IMR-90 (cell line): ENCODE measurements around the gene ZSCAN5B.

Experiments used
- BHLHE40 ChIP-seq: fragments of 150-350 bp; IDR thresholded peaks from 2 replicates; pipeline ENCODE4 v1.6.1; 2016; ENCODE audit warnings: mild to moderate bottlenecking, low read depth, low read length
- CEBPB ChIP-seq: IDR thresholded peaks from 2 replicates; pipeline ENCODE4 v1.6.1; 2012; ENCODE audit warnings: low read depth, low read length, improper control_type of control experiment
- CHD1 ChIP-seq: IDR thresholded peaks from 2 replicates; pipeline ENCODE4 v1.6.1; 2012; ENCODE audit warnings: low read depth, low read length, improper control_type of control experiment
- MAFK ChIP-seq: IDR thresholded peaks from 2 replicates; pipeline ENCODE4 v1.6.1; 2012; ENCODE audit warnings: low read depth, low read length, improper control_type of control experiment
- MAZ ChIP-seq: IDR thresholded peaks from 2 replicates; pipeline ENCODE4 v1.6.1; 2012; ENCODE audit warnings: low read depth, mild to moderate bottlenecking, low read length, improper control_type of control experiment, moderate library complexity, borderline replicate concordance
- MXI1 ChIP-seq: IDR thresholded peaks from 2 replicates; pipeline ENCODE4 v1.6.1; 2012; ENCODE audit warnings: low read depth, mild to moderate bottlenecking, low read length, moderate library complexity, borderline replicate concordance
- POLR2A ChIP-seq: IDR thresholded peaks from 2 replicates; pipeline ENCODE4 v1.6.1; 2012; ENCODE audit warnings: mild to moderate bottlenecking, low read depth, low read length
- RAD21 ChIP-seq: IDR thresholded peaks from 2 replicates; pipeline ENCODE4 v1.6.1; 2012; ENCODE audit warnings: low read length, improper control_type of control experiment
- RCOR1 ChIP-seq: IDR thresholded peaks from 2 replicates; pipeline ENCODE4 v1.6.1; 2012; ENCODE audit warnings: mild to moderate bottlenecking, low read length, improper control_type of control experiment; ENCODE audit not compliant: insufficient replicate concordance
- SMC3 ChIP-seq: fragments of 150-350 bp; IDR thresholded peaks from 2 replicates; pipeline ENCODE4 v1.6.1; 2016; ENCODE audit warnings: low read depth, mild to moderate bottlenecking, antibody characterized with exemption, low read length, moderate library complexity
- TF ChIP-seq, protein P1 (sequence below): conservative IDR thresholded peaks from 2 replicates; pipeline ENCODE4 v1.5.1; 2012; ENCODE audit warnings: mild to moderate bottlenecking, low read depth, low read length, improper control_type of control experiment
- TF ChIP-seq, protein P2 (sequence below): fragments of 150-350 bp; IDR thresholded peaks from 2 replicates; pipeline ENCODE4 v1.6.1; 2017; ENCODE audit warnings: mild to moderate bottlenecking, antibody characterized with exemption, low read length, low read depth
- TF ChIP-seq, protein P3 (sequence below): fragments of 150-350 bp; IDR thresholded peaks from 2 replicates; pipeline ENCODE4 v1.6.1; 2016; ENCODE audit warnings: low read depth, mild to moderate bottlenecking, low read length, moderate library complexity, borderline replicate concordance

DNA sequence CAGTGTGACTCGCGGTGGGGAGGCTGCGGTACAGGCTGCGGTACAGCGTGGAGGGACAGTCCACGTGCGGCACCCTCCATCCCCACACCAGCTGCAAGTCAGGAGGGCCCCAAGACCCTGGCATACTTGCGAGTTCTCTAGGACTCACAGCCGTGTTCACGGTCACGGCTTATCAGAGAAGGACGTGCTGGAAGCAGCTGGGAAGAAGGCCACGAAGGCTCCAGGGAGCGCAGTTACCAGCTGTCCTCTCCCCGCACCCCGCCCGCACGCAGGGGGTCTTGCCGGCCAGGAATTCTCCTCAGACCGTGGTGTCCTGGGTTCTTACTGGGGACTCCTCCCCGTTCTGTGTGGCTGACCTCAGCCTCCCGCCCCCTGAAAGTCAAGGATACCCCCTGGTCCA is 50.3 kb downstream of the ZSCAN5B start:
- TF ChIP-seq, protein P1, sequence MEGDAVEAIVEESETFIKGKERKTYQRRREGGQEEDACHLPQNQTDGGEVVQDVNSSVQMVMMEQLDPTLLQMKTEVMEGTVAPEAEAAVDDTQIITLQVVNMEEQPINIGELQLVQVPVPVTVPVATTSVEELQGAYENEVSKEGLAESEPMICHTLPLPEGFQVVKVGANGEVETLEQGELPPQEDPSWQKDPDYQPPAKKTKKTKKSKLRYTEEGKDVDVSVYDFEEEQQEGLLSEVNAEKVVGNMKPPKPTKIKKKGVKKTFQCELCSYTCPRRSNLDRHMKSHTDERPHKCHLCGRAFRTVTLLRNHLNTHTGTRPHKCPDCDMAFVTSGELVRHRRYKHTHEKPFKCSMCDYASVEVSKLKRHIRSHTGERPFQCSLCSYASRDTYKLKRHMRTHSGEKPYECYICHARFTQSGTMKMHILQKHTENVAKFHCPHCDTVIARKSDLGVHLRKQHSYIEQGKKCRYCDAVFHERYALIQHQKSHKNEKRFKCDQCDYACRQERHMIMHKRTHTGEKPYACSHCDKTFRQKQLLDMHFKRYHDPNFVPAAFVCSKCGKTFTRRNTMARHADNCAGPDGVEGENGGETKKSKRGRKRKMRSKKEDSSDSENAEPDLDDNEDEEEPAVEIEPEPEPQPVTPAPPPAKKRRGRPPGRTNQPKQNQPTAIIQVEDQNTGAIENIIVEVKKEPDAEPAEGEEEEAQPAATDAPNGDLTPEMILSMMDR = no peak
- TF ChIP-seq POLR2A (no peak), RAD21 (no peak), MAZ (no peak), MAFK (no peak), CHD1 (no peak), RCOR1 (no peak), MXI1 (no peak), BHLHE40 (no peak), SMC3 (no peak), CEBPB (no peak)
- TF ChIP-seq, protein P2, sequence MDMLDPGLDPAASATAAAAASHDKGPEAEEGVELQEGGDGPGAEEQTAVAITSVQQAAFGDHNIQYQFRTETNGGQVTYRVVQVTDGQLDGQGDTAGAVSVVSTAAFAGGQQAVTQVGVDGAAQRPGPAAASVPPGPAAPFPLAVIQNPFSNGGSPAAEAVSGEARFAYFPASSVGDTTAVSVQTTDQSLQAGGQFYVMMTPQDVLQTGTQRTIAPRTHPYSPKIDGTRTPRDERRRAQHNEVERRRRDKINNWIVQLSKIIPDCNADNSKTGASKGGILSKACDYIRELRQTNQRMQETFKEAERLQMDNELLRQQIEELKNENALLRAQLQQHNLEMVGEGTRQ = no peak
- TF ChIP-seq, protein P3, sequence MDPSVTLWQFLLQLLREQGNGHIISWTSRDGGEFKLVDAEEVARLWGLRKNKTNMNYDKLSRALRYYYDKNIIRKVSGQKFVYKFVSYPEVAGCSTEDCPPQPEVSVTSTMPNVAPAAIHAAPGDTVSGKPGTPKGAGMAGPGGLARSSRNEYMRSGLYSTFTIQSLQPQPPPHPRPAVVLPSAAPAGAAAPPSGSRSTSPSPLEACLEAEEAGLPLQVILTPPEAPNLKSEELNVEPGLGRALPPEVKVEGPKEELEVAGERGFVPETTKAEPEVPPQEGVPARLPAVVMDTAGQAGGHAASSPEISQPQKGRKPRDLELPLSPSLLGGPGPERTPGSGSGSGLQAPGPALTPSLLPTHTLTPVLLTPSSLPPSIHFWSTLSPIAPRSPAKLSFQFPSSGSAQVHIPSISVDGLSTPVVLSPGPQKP = no peak
